Stimulated activated CD4-positive, alpha-beta T cell treated with anti-CD3 and anti-CD28 coated beads, Interleukin-4, amount 100 ng/mL, for 24 hours (primary cell): ENCODE data around the gene SLC9A2.

Source experiments
- DNase-seq: peaks from one replicate; pipeline ENCODE4 v3.0.0-alpha.2; 2020

The SLC9A2 gene

DNA sequence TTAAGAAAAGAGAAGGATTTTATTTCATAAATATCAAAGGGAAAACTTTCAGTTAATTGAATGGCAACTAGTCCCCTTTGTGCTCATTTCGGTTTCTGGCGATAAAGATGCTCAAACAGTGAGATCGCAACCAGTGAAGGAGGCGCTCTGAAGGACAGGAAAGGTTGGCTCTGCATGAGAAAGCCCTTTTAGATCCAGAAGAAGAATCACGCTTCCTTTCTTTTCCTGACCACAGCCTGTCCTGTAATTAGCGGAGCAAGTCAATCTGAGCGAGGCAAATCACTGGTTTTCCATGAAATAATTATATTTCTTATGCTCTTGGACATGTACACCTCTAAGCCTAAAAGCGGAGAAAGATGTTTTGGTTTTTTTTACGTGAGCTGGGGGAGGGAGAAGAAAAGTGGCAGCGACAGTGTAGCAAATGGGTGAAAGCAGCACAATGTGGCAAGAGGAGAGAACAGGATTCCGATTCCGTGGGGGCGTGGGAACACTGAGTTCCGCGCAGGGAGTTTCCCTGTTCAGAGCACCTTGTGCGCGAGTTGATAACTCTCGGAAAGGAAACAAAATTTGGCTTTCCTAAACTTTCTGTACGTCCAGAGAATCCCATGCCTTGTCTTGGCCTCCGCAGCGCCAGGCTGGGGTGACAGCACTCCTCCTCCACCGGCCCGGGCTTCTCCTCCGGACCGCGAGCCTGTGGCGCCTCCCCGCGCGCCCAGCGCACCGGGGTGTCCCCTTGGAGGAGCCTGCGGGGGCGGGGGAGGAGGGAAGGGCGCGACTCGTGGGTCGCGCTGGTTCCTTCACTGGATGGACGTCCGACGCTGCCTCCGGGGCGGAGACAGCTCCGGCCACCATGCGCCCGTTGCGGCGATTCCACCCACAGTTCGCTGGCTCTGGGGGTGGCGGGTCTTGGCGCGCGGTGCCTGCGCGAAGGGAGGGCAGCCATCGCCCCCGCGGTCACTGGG, 620 bp upstream of the SLC9A2 start:
- DNase-seq: peak; percentile 20

DNA sequence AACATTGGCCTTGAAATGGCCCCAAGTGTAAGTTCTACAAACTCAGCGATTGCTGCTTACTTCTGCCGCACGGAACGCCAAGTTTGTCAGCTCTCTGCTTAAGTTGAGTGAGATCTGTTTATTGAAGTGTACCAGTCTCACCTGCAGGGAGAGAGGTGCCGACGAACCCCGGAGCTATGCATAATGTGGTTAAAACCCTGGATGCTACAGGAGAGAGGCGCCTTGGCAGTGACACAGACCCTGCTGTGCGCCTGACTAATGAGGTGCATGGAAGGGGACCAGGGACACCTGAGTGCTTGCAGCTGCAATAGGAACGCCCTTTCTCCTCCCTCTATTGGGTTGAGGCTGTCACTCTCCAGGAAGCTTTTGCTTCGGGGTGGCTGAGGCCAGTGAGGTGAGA, 979 bp downstream of the SLC9A2 start:
- DNase-seq: no peak

DNA sequence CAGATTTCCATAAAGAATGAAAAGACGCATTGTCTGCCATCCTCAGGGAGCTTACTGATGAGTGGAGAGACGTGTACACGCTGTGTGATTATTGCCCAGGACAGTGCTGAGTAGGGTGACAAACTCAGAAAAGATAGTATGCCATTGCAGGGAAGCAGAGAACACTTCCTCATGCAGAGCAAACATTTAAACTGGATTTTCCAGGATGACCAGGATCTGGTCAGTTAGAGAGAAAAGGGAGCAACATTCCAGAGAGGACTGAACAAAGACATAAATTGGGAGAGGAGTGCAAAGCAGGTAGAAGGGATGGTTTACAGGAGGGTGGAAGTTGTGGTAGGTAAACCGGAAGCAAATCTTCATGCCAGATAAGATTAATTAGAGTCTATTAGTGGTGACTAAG, 2.3 kb downstream of the SLC9A2 start:
- DNase-seq: no peak

DNA sequence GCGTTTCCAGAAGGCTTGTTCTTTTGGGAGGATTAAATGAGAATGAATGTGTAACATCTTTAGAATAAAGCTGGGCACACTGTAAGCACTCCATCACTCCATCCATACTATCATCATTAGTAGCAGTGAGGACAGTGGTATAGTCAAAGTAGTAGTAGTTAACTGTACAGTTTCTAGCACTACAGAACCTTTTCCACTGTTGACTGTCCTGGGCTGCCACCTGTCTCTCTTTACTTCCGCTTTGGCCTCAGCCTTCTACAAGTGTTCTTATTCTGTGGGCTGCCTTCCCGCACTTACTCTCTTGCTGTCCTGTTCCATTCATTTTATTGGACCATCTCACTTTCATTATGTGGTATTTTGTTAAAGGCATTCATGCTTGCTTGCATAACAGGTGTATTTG, 3.3 kb downstream of the SLC9A2 start:
- DNase-seq: no peak

DNA sequence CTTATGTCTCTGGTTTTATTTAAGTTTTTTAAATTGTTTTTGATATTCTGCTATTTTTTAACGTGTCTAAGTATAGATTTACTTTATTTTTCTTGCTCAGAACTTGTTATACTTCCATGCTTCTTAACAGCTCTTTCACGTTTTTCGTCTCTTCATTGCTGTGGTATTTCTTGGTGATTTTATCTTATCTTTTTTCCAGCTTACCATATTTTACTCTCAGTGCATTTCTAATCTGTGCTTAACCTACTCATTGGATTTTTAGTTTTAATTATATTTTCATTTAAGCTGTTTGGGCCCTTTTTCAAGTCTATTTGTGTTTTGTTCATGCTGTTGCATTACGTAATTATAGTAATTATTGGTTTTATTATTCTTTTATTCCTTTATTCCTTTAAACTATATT, 11.1 kb downstream of the SLC9A2 start:
- DNase-seq: no peak

DNA sequence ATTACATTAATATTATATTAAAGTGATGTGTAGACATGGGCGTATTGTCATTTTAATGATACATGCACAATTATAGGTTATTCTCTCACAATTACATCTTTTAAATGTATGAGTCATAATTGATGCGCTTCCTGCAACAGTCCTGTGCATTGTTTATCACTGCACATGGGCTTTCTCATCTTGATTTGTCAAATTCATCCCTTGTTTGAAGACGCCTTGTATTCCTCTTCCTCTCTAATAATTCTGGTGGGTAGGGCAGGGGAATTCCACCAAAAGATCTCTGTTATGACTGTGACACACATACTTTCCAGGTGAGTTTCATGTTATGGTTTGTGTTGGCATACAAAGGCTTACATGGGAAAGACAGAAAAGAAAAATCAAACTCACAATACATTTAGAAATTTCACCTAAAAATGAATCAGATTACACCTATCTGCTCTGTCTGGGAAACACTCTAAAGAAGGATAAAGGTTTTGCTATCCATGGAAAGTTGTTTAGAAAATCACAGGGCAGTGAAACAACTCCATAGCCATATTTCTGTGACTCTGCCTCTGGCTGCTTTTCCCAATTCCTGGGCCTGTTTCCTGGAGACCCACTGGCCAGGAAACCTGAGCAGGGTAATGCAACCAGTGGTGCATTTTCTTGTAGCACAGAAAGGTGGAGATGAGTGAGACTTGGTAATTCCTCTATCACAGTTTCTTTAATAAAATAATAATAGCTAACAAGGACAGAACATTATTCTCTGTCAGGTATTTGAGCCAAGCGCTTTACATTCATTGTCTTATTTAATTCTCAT, 13.2 kb downstream of the SLC9A2 start:
- DNase-seq: no peak

DNA sequence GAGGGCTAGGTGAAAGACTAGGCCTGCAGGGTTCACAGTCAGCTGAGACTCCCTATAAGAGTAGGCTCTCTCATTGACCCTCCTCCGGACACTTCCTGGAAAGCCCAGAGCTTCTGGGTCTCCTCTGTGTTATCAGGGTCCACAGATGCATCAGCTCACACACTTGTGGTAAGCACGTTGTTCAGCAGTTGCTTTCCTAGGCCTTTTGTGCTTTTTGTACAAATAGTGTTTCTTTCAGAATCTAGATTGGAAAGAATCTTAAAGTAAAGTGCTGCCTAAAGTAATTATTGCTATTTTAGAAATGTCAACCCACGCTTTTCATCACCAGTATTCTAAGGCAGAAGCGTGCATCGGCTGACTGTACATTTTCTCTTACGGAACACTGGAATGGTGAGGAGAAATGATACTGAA, 15.5 kb downstream of the SLC9A2 start:
- no peak for DNase-seq

DNA sequence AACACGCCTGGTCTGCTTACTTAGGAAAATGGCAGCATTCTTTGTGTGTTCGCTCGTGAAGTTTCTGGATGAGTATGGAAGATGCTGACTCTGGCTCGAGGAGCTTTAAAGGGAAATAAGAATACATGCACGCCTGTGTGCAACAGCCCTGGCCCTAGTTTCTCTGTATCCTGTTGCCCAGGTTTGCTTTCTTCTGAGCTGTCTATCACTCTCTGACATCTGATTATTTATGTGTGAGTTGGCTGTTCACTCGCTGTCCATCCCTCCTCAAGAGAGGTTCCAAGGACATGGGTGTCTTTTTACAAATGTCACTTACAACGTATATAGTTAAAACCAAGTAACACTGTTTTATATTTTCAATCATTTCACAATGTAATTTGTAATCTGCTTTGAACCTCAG, 16.0 kb downstream of the SLC9A2 start:
- DNase-seq: no peak

DNA sequence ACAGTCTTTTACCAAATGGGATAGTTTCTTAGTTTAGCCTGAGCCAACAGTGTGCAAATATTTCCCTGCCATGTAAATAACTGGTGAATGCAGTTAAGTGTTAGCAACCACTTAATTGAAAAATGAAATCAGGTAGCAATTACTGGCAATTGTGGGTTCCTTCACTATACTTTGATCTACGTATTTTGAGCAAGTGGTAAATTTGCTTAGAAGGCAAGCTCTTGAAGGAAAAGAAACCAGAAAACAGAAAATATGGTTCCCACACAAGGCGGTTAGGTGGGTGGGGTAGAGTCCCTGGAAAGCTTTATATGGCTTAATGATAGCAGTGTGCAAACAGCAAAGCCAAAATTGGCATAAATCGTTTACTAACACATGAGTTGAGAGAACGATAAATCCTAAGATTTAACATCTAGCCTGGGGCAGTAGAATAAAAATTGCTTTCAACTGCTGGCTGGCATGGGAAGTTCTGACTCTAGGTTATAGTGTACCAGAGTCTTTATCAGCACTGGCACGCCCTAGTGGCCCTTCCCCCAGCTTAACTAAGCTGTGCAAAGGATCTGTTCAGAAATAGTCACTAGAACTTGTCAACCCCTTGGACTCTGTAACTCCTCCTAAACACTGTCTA, 17.0 kb downstream of the SLC9A2 start:
- no peak for DNase-seq

DNA sequence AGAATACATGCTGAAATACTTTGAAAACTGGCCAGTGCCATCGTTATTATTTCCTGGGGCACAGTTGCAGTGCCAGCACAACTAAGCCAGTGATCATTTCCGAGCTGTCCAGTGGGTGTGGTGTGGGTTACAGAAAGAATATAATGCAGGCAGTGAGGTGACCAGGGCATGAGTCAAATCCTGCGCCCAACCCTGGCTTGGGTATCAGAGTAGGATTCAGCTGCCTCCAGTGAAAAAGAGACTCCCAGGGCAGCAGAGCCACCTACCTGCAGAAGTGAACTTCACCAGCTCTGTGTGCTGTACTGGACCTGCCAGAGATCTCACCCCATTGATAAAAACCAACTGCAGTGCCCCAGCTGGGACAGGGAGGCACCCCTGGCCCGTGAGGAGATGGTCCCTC, 18.0 kb downstream of the SLC9A2 start:
- DNase-seq: no peak

DNA sequence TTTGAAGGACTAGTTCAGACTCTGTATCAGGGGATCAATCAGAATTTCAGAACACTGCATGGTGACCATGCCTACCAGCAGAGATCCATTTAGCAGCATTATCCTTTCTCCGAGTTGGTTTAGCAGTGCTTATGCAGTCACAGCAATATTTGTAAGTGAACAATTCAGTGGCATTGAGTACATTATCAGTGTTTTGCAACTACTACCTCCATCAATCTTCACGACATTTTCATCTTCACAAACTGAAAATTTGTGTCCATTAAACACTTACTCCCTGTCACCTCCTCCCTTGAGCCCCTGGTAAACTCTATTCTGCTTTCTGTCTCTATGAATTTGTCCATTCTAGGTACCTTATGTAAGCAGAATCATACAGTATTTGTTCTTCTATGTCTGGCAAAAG, 20.1 kb downstream of the SLC9A2 start:
- DNase-seq: no peak

DNA sequence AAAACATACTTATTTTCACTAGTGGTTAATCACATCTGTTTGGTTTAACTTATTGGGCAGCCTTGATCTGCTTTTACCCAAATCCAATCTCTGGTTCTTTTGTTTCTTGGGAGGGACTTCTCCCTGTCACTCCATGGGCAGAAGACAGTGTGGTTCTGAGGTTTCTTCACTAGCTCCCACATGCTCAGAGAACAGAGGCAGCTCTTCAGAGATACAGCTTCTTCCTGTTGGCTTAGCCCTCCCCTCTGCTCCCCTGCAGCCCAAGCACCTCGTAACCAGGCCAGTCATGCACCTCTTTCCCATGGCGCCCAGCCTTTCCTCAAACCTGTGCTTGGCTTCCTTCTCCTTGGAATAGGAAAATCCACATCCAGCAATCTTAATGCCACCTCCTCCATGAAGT, 32.8 kb downstream of the SLC9A2 start:
- no peak for DNase-seq

DNA sequence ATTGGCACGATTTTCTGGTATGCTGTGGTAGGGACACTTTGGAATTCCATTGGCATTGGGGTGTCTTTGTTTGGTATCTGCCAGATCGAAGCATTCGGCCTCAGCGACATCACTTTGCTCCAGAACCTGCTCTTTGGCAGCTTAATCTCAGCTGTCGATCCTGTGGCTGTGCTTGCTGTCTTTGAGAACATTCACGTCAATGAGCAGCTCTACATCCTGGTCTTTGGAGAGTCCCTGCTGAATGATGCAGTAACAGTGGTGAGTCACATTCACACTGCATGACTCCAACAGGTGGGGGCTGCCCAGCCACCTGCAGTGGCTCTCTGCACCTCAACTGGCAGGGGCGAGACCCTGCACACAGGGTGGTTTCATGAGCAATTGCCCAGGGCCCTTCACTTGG, 38.4 kb downstream of the SLC9A2 start:
- DNase-seq: peak; percentile 40

DNA sequence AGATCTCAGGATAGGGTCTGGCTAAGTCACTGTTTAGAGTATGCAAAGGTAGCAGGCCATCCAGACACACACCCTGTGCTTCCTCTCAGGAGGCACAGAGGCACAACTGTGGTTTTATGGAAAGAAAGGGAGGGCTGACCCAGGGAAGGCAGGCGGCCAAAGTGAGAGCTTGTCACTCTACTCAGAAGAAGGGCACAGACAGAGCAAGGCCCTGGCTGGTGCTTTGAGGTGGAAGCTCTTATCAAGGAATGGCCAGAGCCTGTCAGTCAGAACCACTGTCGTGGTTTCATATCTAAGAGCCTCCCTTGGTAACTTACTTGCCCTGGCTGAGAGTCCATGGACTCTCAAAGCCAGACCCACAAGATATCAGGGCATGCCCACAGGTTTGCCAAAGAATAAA, 40.7 kb downstream of the SLC9A2 start:
- DNase-seq: no peak

DNA sequence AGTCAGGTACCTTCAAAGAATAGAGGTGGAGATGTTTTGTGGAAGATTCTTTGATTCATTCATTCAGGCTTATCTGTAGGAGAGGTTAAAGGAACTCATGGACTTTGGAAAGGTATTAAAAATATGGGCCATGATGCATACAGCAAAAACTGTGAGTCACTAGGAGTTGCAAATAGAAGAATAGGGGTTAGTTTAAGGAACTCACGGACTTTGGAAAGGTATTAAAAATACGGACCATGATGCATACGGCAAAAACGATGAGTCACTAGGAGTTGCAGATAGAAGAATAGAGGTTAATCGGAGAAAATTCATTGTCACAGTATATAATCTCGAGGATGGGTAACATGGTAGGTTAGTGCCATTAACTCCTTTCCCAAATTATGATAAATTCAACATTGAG, 41.2 kb downstream of the SLC9A2 start:
- no peak for DNase-seq

DNA sequence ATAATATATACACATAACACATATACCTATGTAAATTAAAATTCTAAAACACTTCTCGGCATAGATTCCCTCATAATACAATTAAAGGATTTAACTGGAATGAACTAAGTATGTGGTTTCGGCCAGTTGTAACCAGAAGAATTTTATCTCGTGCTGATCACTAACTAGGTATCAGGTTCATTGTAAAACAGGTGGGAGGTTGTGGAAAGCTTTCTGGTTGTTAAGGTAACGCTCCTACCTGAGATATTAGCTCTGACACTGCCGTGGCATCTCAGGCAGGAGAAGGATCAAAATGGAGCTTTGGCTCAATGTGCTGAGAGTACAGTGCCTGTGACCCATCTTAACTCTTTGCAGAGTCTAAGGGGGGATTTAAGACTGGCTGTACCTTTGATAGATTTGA, 42.5 kb downstream of the SLC9A2 start:
- no peak for DNase-seq

DNA sequence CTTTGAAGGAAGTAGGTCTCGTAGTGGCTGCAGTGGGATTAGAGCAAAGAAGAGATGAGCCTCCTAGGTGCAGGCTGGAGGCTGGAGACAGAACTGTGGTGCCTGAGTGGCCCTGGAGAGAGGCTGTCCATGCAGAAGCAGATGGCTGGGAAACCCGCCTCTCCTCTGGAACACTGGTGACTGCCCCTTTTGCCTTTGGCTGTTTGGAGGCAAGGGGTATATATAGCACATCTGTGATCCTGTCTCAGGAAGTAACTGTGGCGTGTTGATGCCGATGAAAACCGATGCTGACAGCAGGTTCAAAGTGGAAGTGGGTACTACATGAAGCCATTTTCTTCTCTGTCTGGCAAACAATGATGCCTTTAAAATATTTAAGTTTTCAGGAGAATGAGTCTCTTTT, 43.5 kb downstream of the SLC9A2 start:
- no peak for DNase-seq

DNA sequence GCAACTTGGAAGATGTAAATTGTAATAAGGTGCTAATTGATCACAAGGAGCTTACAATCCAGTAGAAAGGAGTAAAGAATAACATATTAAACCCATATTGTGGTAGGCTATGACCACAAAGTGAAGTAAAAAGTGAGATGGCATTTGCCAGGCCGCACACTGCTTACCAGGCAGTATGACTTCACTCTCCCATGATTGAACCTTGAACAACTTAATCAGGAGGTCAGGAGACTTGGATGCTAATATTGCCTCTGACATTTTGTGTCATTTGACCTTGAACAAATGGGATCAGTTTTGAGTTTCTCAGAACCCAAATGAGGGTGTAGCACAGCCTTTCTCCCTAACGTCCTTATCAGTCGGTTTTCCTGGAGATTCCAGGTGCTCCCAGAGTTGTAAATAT, 44.0 kb downstream of the SLC9A2 start:
- DNase-seq: no peak

DNA sequence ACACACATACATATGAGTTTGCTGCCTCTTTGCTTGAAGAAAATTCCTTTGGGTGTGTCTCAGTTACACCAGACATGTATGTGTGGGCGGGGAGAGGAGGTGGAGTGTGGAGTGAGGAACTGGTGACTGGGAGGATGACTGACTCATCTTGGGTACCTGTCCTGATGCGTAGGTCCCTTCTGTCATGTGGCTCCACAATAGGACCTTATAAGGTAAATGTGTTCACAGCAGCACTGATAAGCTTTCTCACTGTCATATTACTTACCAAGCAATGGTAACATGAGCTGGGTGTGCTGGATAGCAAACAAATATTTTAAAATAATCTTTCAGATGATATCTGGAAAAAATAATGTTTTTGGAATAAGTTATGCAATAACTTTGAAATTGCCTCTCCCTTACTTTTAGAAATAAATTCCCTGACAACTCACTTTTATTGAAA, 45.1 kb downstream of the SLC9A2 start:
- DNase-seq: peak; percentile 65

DNA sequence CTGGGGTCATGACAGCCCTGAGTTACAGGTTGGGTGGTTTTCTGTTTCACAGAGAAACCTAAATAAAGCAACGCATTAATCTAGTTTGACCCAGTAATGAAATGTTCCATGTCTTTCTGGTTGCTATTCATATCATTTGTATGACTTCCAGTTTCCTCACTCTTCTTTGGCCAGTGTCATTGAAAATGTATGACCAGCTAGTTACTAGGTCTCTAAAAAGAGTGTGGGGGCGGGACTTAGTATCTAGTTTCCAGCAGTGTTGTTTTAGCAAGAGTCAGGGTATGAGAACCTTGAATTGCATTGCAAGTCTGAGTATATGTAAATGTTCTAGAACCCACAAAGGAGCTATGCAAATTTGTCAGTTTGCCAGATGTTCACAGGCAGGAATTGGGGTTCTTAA, 47.7 kb downstream of the SLC9A2 start:
- DNase-seq: no peak

DNA sequence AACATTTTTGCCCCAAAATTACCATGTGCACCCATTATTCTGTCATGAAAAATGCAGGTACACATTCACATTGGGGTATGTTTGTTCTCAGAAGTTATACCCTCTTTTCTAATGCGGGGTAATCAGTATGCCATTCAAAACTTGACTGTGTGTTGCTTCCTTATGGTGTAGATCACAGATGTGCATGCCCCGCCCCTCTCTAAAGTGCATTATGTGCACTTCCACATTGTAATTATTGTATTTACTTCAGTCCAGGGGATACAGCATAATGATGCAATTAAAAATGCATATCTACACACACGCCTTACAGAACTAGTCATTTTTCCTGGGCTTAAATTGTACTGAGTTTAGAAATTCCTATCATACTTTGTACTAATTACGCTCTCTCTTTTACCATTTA, 48.8 kb downstream of the SLC9A2 start:
- DNase-seq: no peak

DNA sequence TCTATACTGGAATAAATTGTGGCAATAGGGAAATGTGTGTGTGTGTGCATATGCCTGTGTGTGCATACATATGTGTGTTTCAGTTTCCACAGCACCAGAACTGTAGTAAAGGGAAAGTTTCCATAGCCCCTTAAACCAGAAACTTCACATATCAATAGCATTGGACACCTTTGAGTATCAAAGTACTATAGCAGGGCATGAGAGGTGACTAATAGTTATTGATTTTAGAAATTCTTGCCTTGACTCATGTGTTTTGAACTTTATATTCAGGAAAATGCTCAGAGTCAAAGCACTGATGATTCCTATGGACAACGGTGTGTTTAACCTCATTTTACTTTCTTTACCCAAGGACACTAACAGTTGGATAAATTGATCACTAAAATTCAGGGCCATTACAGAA, 50.0 kb downstream of the SLC9A2 start:
- DNase-seq: no peak

DNA sequence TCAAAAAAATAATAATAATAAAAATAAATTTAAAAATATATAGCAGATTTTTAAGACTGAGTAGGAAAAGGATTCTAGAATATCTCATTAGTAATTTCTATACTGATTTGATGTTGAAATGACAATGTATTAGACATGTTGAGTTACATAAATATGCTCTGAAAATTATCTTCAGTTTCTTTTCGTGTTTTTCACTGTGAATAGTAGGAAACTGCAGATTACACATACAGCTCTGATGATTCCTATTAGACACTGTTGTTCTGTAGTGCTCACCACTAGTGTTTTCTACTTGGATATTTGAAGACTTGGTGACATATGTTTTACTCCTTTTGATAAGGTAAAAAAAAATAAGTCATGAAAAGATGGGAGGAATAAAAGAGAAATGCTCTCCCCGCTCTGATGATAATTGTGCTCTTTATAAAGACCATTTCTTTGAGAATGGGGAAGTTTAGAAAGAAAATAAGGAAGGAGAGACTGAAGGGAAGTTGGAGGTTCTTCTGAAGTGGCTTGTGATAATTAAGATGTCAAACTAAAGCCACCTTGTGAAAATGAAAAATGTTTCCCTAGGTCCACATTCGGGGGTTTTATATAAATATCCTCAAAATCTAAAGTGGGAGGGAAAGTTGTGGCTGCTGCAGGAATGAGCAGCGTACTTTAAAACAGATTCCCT, 52.9 kb downstream of the SLC9A2 start:
- no peak for DNase-seq
